Inflammatory macrophage (primary cell): ENCODE measurements around the gene RNF149.
"Not testable (repeated sequence)": the region's sequence is repeated elsewhere in the genome, so short reads cannot be mapped to it uniquely, and the experiment has no call there.

Source experiments
- DNase-seq, 2 donors: peaks; one replicate each; pipeline ENCODE4 v3.0.0-alpha.2; 2020 to 2022

RNF149 gene

GRCh38 chr2:101253013-101253702, 55.3 kb downstream of the RNF149 start:
- DNase-seq: peak; percentile 47 to 72

- DNase-seq: peak; percentile 99
These were observed 56.0 kb downstream of the RNF149 start, which contains the start of gene CNOT11 for GRCh38 chr2:101252408-101253012. Gene CNOT11 (plus strand): TSS chr2:101252886. CDS start chr2:101252965, 79 bp downstream.

GRCh38 chr2:101251844-101252407, 56.6 kb downstream of the RNF149 start:
- no peak for DNase-seq

GRCh38 chr2:101251246-101251781, 57.2 kb downstream of the RNF149 start:
- DNase-seq: not testable (repeated sequence)

GRCh38 chr2:101249826-101250225, 58.7 kb downstream of the RNF149 start:
- DNase-seq: no peak

GRCh38 chr2:101248756-101249155, 59.7 kb downstream of the RNF149 start:
- DNase-seq: not testable (repeated sequence)

GRCh38 chr2:101245468-101245867, 63.0 kb downstream of the RNF149 start:
- not testable (repeated sequence) for DNase-seq

GRCh38 chr2:101244899-101245298, 63.6 kb downstream of the RNF149 start:
- not testable (repeated sequence) for DNase-seq

GRCh38 chr2:101244373-101244772, 64.1 kb downstream of the RNF149 start:
- DNase-seq: not testable (repeated sequence)

- DNase-seq: no peak
These were observed 67.3 kb downstream of the RNF149 start for GRCh38 chr2:101241158-101241557.

GRCh38 chr2:101240694-101241093, 67.8 kb downstream of the RNF149 start:
- peak in 1 of 2 donors; percentile 13 for DNase-seq

- DNase-seq: not testable (repeated sequence)
These were observed 68.8 kb downstream of the RNF149 start for GRCh38 chr2:101239760-101240118.

- DNase-seq: peak; percentile 35 to 47
These were observed 69.4 kb downstream of the RNF149 start for GRCh38 chr2:101238930-101239759.

GRCh38 chr2:101237944-101238343, 70.6 kb downstream of the RNF149 start:
- peak in 1 of 2 donors; percentile 7 for DNase-seq

- not testable (repeated sequence) for DNase-seq
These were observed 72.5 kb downstream of the RNF149 start for GRCh38 chr2:101235956-101236355.

GRCh38 chr2:101234169-101234938, 74.1 kb downstream of the RNF149 start:
- DNase-seq: peak in 1 of 2 donors; percentile 17

GRCh38 chr2:101232770-101233169, 75.7 kb downstream of the RNF149 start:
- no peak for DNase-seq

GRCh38 chr2:101231937-101232730, 76.4 kb downstream of the RNF149 start:
- no peak for DNase-seq

GRCh38 chr2:101231240-101231639, 77.3 kb downstream of the RNF149 start:
- DNase-seq: no peak

GRCh38 chr2:101230541-101231001, 77.9 kb downstream of the RNF149 start:
- no peak for DNase-seq
